Caco-2 (cell line): ENCODE results near the gene CD46. TPM values are rescaled to one million over a fixed set of nuclear protein-coding genes. Genes with fewer than 3 reads are reported as not detected.
A peak's percentile ranks its signal among the peaks of the same experiment; 100 is the strongest.

Experiments used
- BruUV-seq: library from RNA; stranded (reverse); fragments of 400-500 nt; replicated peaks from 2 replicates; lab custom pipeline; 2021; lab: Mats Ljungman, UMichigan
- CTCF ChIA-PET: fragments of 300-600 bp; sonication (Branson Sonifier 250); formaldehyde crosslinking; loops from one replicate; lab custom pipeline; 2022; ENCODE audit warnings: antibody characterized with exemption; lab: Charles Lee
- POLR2A ChIA-PET: fragments of 300-600 bp; sonication (Branson Sonifier 250); formaldehyde crosslinking; loops from one replicate; lab custom pipeline; 2022; ENCODE audit warnings: antibody characterized with exemption; lab: Charles Lee
- DNase-seq, 2 experiments: peaks; one replicate each; pipeline versions ENCODE4 v3.0.0 to v3.0.0-alpha.2; 2020 to 2022
- H3K27me3 ChIP-seq: replicated peaks from 2 replicates; pipeline ENCODE4 v1.6.0; 2011; ENCODE audit warnings: low read length; ENCODE audit not compliant: control insufficient read depth, insufficient read depth
- H3K36me3 ChIP-seq: 2 replicates; pipeline ENCODE4 v1.5.1; 2011; ENCODE audit warnings: low read length; ENCODE audit not compliant: control insufficient read depth, insufficient read depth
- H3K4me1 ChIP-seq: fragments of 250-450 bp; sonication (Bioruptor Pico); 2 replicates; pipeline ENCODE4 v1.5.1; 2020; ENCODE audit warnings: mild to moderate bottlenecking
- H3K4me3 ChIP-seq: 2 replicates; pipeline ENCODE4 v1.5.1; 2011; ENCODE audit warnings: low read depth, mild to moderate bottlenecking, control low read depth, low read length
- H3K9me3 ChIP-seq: fragments of 250-450 bp; sonication (Bioruptor Pico); 2 replicates; pipeline ENCODE4 v1.5.1; 2020; ENCODE audit warnings: mild to moderate bottlenecking, moderate library complexity
- H3K27ac Mint-ChIP-seq: one replicate; pipeline ENCODE4 v1.8.0; 2022; ENCODE audit warnings: mixed read lengths; ENCODE audit not compliant: unreplicated experiment
- H3K27me3 Mint-ChIP-seq: one replicate; pipeline ENCODE4 v1.8.0; 2022; ENCODE audit warnings: mixed read lengths; ENCODE audit not compliant: insufficient read depth, unreplicated experiment
- H3K36me3 Mint-ChIP-seq: one replicate; pipeline ENCODE4 v1.8.0; 2022; ENCODE audit warnings: mild to moderate bottlenecking, mixed read lengths; ENCODE audit not compliant: insufficient read depth, unreplicated experiment
- H3K4me1 Mint-ChIP-seq: one replicate; pipeline ENCODE4 v1.8.0; 2022; ENCODE audit warnings: low read depth, mixed read lengths; ENCODE audit not compliant: unreplicated experiment
- H3K4me3 Mint-ChIP-seq: one replicate; pipeline ENCODE4 v1.8.0; 2022; ENCODE audit warnings: mild to moderate bottlenecking, moderate library complexity, mixed read lengths; ENCODE audit not compliant: unreplicated experiment
- H3K9me3 Mint-ChIP-seq: one replicate; pipeline ENCODE4 v1.8.0; 2022; ENCODE audit warnings: mixed read lengths; ENCODE audit not compliant: unreplicated experiment
- intact Hi-C: fragments of 100-400 bp; cut with micrococcal nuclease; formaldehyde crosslinking; loops from one replicate; pipeline ENCODE4 v1.10.0; 2022; ENCODE audit not compliant: unreplicated experiment
- total RNA-seq: library from RNA; stranded (reverse); gene quantifications from 2 replicates; pipeline ENCODE4 v1.2.3, GENCODE V29; 2022
- TF ChIP-seq, protein P1 (sequence below), 2 experiments: fragments of 200-600 bp in 1 of 2; IDR thresholded peaks; 1 replicate in 1 of 2; 2 replicates in 1 of 2; pipeline versions ENCODE4 v1.5.1 to v1.8.0; 2011 to 2022; ENCODE audit warnings: antibody characterized with exemption in 1 of 2, control low read depth in 1 of 2, inconsistent platforms in 1 of 2, low read depth in 1 of 2, low read length in 1 of 2, mild to moderate bottlenecking in 1 of 2, moderate library complexity in 1 of 2; ENCODE audit not compliant: insufficient read depth in 1 of 2, severe bottlenecking in 1 of 2, unreplicated experiment in 1 of 2

CD46 gene
- total RNA-seq, 1 experiment from 2014 or later, result 166 TPM

DNA sequence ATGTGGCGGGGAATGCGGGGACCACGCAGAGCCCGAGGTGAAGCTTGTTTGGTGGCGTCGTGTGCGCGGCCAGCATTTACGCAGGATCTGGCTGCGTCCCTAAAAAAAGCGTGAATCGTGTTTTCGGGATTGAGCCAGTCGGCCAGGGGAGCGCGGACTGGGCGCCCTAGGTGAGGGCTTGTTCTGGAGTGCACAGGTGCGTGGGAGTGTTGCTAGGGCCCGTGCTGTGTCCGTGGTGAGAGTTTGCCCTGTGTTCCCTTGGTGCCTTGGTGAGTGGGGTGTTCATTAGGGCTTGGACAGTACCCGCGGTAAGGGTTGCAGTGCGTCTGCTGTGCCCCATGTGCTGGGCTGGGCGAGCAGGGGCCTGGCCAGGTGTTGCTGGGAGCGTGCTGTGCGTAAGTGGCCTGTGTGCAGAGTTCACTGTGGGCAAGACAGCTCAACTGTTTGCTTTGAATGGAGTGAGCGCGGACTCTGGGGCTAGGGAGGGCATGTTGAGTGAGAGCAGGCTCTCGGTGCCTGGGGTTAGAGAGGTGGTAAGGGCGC, 673 bp downstream of the CD46 start:
- no peaks in the 10 kb centered on the region for H3K27me3 ChIP-seq
- POLR2A ChIA-PET, result interaction anchor here (0.6 kb wide), 1 partner anchor 46 kb away, joined by 5 read pairs; no protein-coding TSS in a partner anchor
- no peaks in the 10 kb centered on the region for H3K9me3 ChIP-seq
- H3K4me3 ChIP-seq, result peak overlapping the region; percentile 90
- TSS peak; percentile 42 for BruUV-seq
- intact Hi-C loops, result loop anchor here (1.0 kb wide), 1 partner anchor 45 kb away; no protein-coding TSS in a partner anchor
- H3K4me1 ChIP-seq, result peaks cover 64% of the 10 kb centered on the region
- H3K36me3 Mint-ChIP-seq, result peaks cover 28% of the 10 kb centered on the region
- TF ChIP-seq, protein P1, sequence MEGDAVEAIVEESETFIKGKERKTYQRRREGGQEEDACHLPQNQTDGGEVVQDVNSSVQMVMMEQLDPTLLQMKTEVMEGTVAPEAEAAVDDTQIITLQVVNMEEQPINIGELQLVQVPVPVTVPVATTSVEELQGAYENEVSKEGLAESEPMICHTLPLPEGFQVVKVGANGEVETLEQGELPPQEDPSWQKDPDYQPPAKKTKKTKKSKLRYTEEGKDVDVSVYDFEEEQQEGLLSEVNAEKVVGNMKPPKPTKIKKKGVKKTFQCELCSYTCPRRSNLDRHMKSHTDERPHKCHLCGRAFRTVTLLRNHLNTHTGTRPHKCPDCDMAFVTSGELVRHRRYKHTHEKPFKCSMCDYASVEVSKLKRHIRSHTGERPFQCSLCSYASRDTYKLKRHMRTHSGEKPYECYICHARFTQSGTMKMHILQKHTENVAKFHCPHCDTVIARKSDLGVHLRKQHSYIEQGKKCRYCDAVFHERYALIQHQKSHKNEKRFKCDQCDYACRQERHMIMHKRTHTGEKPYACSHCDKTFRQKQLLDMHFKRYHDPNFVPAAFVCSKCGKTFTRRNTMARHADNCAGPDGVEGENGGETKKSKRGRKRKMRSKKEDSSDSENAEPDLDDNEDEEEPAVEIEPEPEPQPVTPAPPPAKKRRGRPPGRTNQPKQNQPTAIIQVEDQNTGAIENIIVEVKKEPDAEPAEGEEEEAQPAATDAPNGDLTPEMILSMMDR (IDR thresholded peaks at IDR 0.05; ENCODE audit: insufficient read depth in 1 of 2, low read depth in 1 of 2, low read length in 1 of 2, severe bottlenecking in 1 of 2, unreplicated experiment in 1 of 2), result no peak
- H3K27ac Mint-ChIP-seq, result peak overlapping the region; percentile 95
- H3K4me3 Mint-ChIP-seq, result peak overlapping the region; percentile 93
- no peaks in the 10 kb centered on the region for H3K27me3 Mint-ChIP-seq
- H3K9me3 Mint-ChIP-seq, result no peaks in the 10 kb centered on the region
- H3K36me3 ChIP-seq, result no peaks in the 10 kb centered on the region
- peak; percentile 52 to 73 for DNase-seq
- CTCF ChIA-PET, result interaction anchor here (0.7 to 3.7 kb wide), 4 partner anchors 45 to 1992 kb away, joined by 3 to 19 read pairs (median 4); no protein-coding TSS in a partner anchor
- H3K4me1 Mint-ChIP-seq, result peaks cover 47% of the 10 kb centered on the region

DNA sequence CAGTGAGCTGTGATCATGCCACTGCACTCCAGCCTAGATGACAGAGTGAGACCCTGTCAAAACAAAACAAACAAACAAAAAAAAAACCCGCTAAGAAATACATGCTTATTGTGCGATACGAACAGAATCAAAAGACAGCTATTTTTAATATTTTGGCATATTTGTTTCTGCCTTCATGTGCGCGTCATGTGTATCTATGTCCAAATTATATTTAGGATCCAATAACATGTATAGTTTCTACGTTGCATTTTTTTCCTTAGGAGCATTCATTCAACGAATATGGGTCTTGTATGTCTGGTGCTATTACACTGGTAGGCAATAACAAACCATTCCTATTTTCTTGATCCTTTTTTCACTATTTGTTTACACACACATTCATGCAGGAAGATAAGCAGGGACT, 1.8 kb downstream of the CD46 start:
- H3K4me1 ChIP-seq, result peaks cover 53% of the 10 kb centered on the region
- H3K27me3 ChIP-seq, result no peaks in the 10 kb centered on the region
- POLR2A ChIA-PET, result no interaction called here
- no peak overlapping the region for H3K27ac Mint-ChIP-seq
- BruUV-seq, result no TSS peak
- TF ChIP-seq, protein P1 (IDR thresholded peaks at IDR 0.05; ENCODE audit: insufficient read depth in 1 of 2, low read depth in 1 of 2, low read length in 1 of 2, severe bottlenecking in 1 of 2, unreplicated experiment in 1 of 2), result no peak
- CTCF ChIA-PET, result interaction anchor here (3.7 kb wide), 1 partner anchor 43 kb away, joined by 19 read pairs; no protein-coding TSS in a partner anchor
- no peaks in the 10 kb centered on the region for H3K9me3 ChIP-seq
- H3K36me3 Mint-ChIP-seq, result peaks cover 39% of the 10 kb centered on the region
- H3K4me1 Mint-ChIP-seq, result peaks cover 37% of the 10 kb centered on the region
- no peaks in the 10 kb centered on the region for H3K9me3 Mint-ChIP-seq
- no peaks in the 10 kb centered on the region for H3K27me3 Mint-ChIP-seq
- H3K4me3 ChIP-seq, result peak overlapping the region; percentile 90
- peaks cover 1% of the 10 kb centered on the region; the same call in 1 of the 2 replicates for H3K36me3 ChIP-seq
- no peak for DNase-seq
- peak overlapping the region; percentile 93 for H3K4me3 Mint-ChIP-seq
- intact Hi-C loops, result no loop called here

DNA sequence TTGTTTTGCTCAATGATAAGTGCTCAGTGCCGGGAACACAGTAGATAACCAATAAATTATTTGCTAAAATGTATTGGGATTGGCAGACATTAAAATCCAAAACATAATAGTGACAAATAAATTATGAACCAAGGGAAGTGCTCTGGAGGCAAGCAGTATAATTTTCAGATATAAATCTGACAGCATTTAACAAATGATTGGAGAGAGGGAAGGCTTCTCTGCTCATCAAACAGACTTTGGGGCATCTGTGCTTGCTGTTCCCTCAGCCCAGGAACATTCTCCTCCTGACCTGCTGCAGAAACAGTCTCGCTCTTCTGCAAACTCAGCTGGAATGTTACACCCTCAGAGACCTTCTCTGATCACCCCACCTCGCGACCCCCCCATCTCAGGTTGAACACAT, 2.2 kb downstream of the CD46 start:
- Histone ChIP-seq H3K9me3 (no peaks in the 10 kb centered on the region), H3K4me3 (peak overlapping the region; percentile 90), H3K4me1 (peaks cover 49% of the 10 kb centered on the region), H3K27me3 (no peaks in the 10 kb centered on the region), H3K36me3 (peaks cover 1% of the 10 kb centered on the region; the same call in 1 of the 2 replicates)
- BruUV-seq, result no TSS peak
- no peaks in the 10 kb centered on the region for H3K9me3 Mint-ChIP-seq
- no peaks in the 10 kb centered on the region for H3K27me3 Mint-ChIP-seq
- ChIA-PET POLR2A (no interaction called here), CTCF (interaction anchor here (3.7 kb wide), 1 partner anchor 43 kb away, joined by 19 read pairs; no protein-coding TSS in a partner anchor)
- DNase-seq, result no peak
- H3K36me3 Mint-ChIP-seq, result peaks cover 43% of the 10 kb centered on the region
- intact Hi-C loops, result no loop called here
- TF ChIP-seq, protein P1 (IDR thresholded peaks at IDR 0.05; ENCODE audit: insufficient read depth in 1 of 2, low read depth in 1 of 2, low read length in 1 of 2, severe bottlenecking in 1 of 2, unreplicated experiment in 1 of 2), result no peak
- H3K4me3 Mint-ChIP-seq, result peak overlapping the region; percentile 93
- H3K4me1 Mint-ChIP-seq, result peaks cover 34% of the 10 kb centered on the region
- peak overlapping the region; percentile 6 for H3K27ac Mint-ChIP-seq
